H1 (cell line): ENCODE results near the gene ACYP2. TPM values are rescaled to one million over a fixed set of nuclear protein-coding genes. Genes with fewer than 3 reads are reported as not detected.

ENCODE experiments used
- CTCF ChIA-PET: fragments of 300-600 bp; sonication (Branson Sonifier 250); formaldehyde crosslinking; loops from one replicate; lab custom pipeline; 2021; ENCODE audit not compliant: partially characterized antibody; lab: Charles Lee
- POLR2A ChIA-PET: fragments of 300-600 bp; sonication (Branson Sonifier 250); formaldehyde crosslinking; loops from one replicate; lab custom pipeline; 2021; ENCODE audit warnings: inconsistent platforms; ENCODE audit not compliant: partially characterized antibody; lab: Charles Lee
- DNase-seq, 2 experiments: peaks; one replicate each; pipeline versions ENCODE4 v3.0.0 to v3.0.0-alpha.2; 2010 to 2022; ENCODE audit warnings: low spot score in 2 of 2, low read depth in 1 of 2, mixed read lengths in 1 of 2
- FAIRE-seq: peaks from 2 replicates; lab custom pipeline; 2011; peaks lifted over from hg19 to GRCh38; lab: Jason Lieb, UNC
- H2AFZ ChIP-seq: 2 replicates; pipeline ENCODE4 v1.8.1; 2012; ENCODE audit warnings: low read length, inconsistent platforms
- H2AK5ac ChIP-seq: 2 replicates; pipeline ENCODE4 v1.6.1; 2013; ENCODE audit warnings: low read depth, low read length
- H2BK120ac ChIP-seq: replicated peaks from 2 replicates; pipeline ENCODE3; 2013; ENCODE audit warnings: low read depth, low read length, inconsistent platforms
- H2BK12ac ChIP-seq: 2 replicates; pipeline ENCODE4 v1.6.1; 2013; ENCODE audit warnings: low read depth, low read length
- H2BK15ac ChIP-seq: 2 replicates; pipeline ENCODE4 v1.6.1; 2013; ENCODE audit warnings: low read length
- H2BK20ac ChIP-seq: 2 replicates; pipeline ENCODE4 v1.6.1; 2013; ENCODE audit warnings: low read length
- H2BK5ac ChIP-seq: 2 replicates; pipeline ENCODE4 v1.6.1; 2013; ENCODE audit warnings: low read depth, low read length
- H3K14ac ChIP-seq: 2 replicates; pipeline ENCODE4 v1.6.1; 2013; ENCODE audit warnings: inconsistent platforms; ENCODE audit not compliant: insufficient read length
- H3K18ac ChIP-seq: 2 replicates; pipeline ENCODE4 v1.6.1; 2013; ENCODE audit warnings: low read length; ENCODE audit errors: extremely low read depth
- H3K23ac ChIP-seq: 2 replicates; pipeline ENCODE4 v1.6.1; 2013; ENCODE audit warnings: inconsistent platforms; ENCODE audit not compliant: insufficient read length
- H3K23me2 ChIP-seq: 2 replicates; pipeline ENCODE4 v1.6.1; 2013; ENCODE audit warnings: low read depth, low read length
- H3K27ac ChIP-seq: 2 replicates; pipeline ENCODE4 v1.6.1; 2011; ENCODE audit warnings: low read depth, low read length, inconsistent platforms
- H3K27me3 ChIP-seq, 4 experiments: replicated peaks in 1 of 4; 1 replicate in 1 of 4; 2 replicates in 3 of 4; pipeline versions ENCODE4 v1.6.1 to v1.8.1; 2011 to 2013; ENCODE audit warnings: low read length in 3 of 4, mild to moderate bottlenecking in 3 of 4, inconsistent platforms in 2 of 4, mixed read lengths in 2 of 4, moderate library complexity in 1 of 4; ENCODE audit not compliant: control insufficient read depth in 3 of 4, insufficient read depth in 3 of 4; ENCODE audit errors: extremely low read depth in 1 of 4
- H3K36me3 ChIP-seq, 4 experiments: 2 replicates each; pipeline versions ENCODE4 v1.6.1 to v1.8.1; 2011 to 2013; ENCODE audit warnings: mild to moderate bottlenecking in 4 of 4, low read length in 3 of 4, moderate library complexity in 2 of 4, control low read depth in 1 of 4, inconsistent platforms in 1 of 4; ENCODE audit not compliant: insufficient read depth in 4 of 4, control insufficient read depth in 2 of 4
- H3K4ac ChIP-seq: replicated peaks from 2 replicates; pipeline ENCODE3; 2013; ENCODE audit warnings: low read length, low read depth, mixed read lengths, inconsistent platforms; ENCODE audit not compliant: insufficient read length
- H3K4me1 ChIP-seq, 4 experiments: replicated peaks in 1 of 4; 1 replicate in 1 of 4; 2 replicates in 3 of 4; pipeline versions ENCODE4 v1.6.1 to v1.8.1; 2011 to 2013; ENCODE audit warnings: low read length in 3 of 4, inconsistent platforms in 2 of 4, mixed read lengths in 1 of 4; ENCODE audit not compliant: insufficient read depth in 4 of 4, control insufficient read depth in 3 of 4
- H3K4me2 ChIP-seq, 2 experiments: 2 replicates each; pipeline versions ENCODE4 v1.6.1 to v1.8.1; 2011 to 2013; ENCODE audit warnings: low read depth in 2 of 2, low read length in 2 of 2, control low read depth in 1 of 2, inconsistent platforms in 1 of 2, mild to moderate bottlenecking in 1 of 2; ENCODE audit not compliant: insufficient read depth in 1 of 2
- H3K4me3 ChIP-seq, 4 experiments: fragments of 200-600, 300-600 bp in 1 of 4; sonication (generic), shearing (Covaris generic), sonication (Bioruptor Twin) in 1 of 4; 2 replicates each; pipeline versions ENCODE4 v1.5.1 to v1.8.1; 2011 to 2016; ENCODE audit warnings: low read length in 4 of 4, low read depth in 3 of 4, control low read depth in 2 of 4, inconsistent platforms in 2 of 4, mild to moderate bottlenecking in 2 of 4, mixed read lengths in 1 of 4, moderate library complexity in 1 of 4; ENCODE audit not compliant: insufficient read depth in 2 of 4; ENCODE audit errors: extremely low read depth in 1 of 4
- H3K56ac ChIP-seq: replicated peaks from 2 replicates; pipeline ENCODE3; 2013; ENCODE audit warnings: low read depth, mild to moderate bottlenecking, mixed read lengths, low read length, inconsistent platforms; ENCODE audit not compliant: insufficient read length
- H3K79me1 ChIP-seq: 2 replicates; pipeline ENCODE4 v1.6.1; 2013; ENCODE audit warnings: low read depth, low read length, control low read depth
- H3K79me2 ChIP-seq, 2 experiments: 2 replicates each; pipeline versions ENCODE4 v1.6.1 to v1.8.1; 2012 to 2013; ENCODE audit warnings: low read length in 2 of 2, mild to moderate bottlenecking in 2 of 2, inconsistent platforms in 1 of 2; ENCODE audit not compliant: insufficient read depth in 2 of 2, control insufficient read depth in 1 of 2
- H3K9ac ChIP-seq, 4 experiments: replicated peaks in 1 of 4; 1 replicate in 1 of 4; 2 replicates in 3 of 4; pipeline versions ENCODE4 v1.6.1 to v1.8.1; 2011 to 2013; ENCODE audit warnings: low read depth in 3 of 4, low read length in 3 of 4, control low read depth in 2 of 4, mild to moderate bottlenecking in 2 of 4, moderate library complexity in 2 of 4, inconsistent platforms in 1 of 4; ENCODE audit errors: extremely low read depth in 1 of 4
- H3K9me3 ChIP-seq, 2 experiments: 2 replicates each; pipeline versions ENCODE4 v1.6.1 to v1.8.1; 2012 to 2013; ENCODE audit warnings: mild to moderate bottlenecking in 2 of 2, moderate library complexity in 2 of 2, control low read depth in 1 of 2, inconsistent platforms in 1 of 2, low read depth in 1 of 2, low read length in 1 of 2, mixed read lengths in 1 of 2; ENCODE audit not compliant: insufficient read depth in 2 of 2
- H4K20me1 ChIP-seq, 2 experiments: replicated peaks in 1 of 2; 2 replicates each; pipeline versions ENCODE3 to v1.8.1; 2011 to 2013; ENCODE audit warnings: inconsistent platforms in 2 of 2, low read length in 2 of 2, mild to moderate bottlenecking in 1 of 2; ENCODE audit not compliant: insufficient read depth in 2 of 2, control insufficient read depth in 1 of 2
- H4K5ac ChIP-seq: 2 replicates; pipeline ENCODE4 v1.6.1; 2013; ENCODE audit warnings: low read length, low read depth, mixed read lengths, inconsistent platforms; ENCODE audit not compliant: insufficient read length
- H4K8ac ChIP-seq: 2 replicates; pipeline ENCODE4 v1.8.0; 2013; ENCODE audit warnings: mild to moderate bottlenecking, moderate library complexity, low read length, inconsistent platforms; ENCODE audit not compliant: insufficient read depth; ENCODE audit errors: extremely low read depth
- H4K91ac ChIP-seq: replicated peaks from 2 replicates; pipeline ENCODE3; 2013; ENCODE audit warnings: low read length, mixed read lengths, inconsistent platforms; ENCODE audit not compliant: insufficient read length
- EP300 ChIP-seq, 2 experiments: IDR thresholded peaks; 1 replicate in 1 of 2; 2 replicates in 1 of 2; pipeline ENCODE4 v1.6.1; 2011 to 2012; ENCODE audit warnings: low read depth in 2 of 2, low read length in 2 of 2, mild to moderate bottlenecking in 2 of 2, borderline replicate concordance in 1 of 2, inconsistent platforms in 1 of 2, moderate library complexity in 1 of 2
- HDAC2 ChIP-seq, 2 experiments: fragments of 300-600 bp in 1 of 2; sonication (generic) in 1 of 2; IDR thresholded peaks; 2 replicates each; pipeline ENCODE4 v1.6.1; 2011 to 2012; ENCODE audit warnings: low read depth in 2 of 2, low read length in 2 of 2, mild to moderate bottlenecking in 2 of 2, moderate library complexity in 2 of 2, borderline replicate concordance in 1 of 2, inconsistent platforms in 1 of 2
- KDM4A ChIP-seq: IDR thresholded peaks from one replicate; pipeline ENCODE4 v1.7.1; 2012; ENCODE audit warnings: low read depth, mild to moderate bottlenecking, moderate library complexity, low read length, inconsistent platforms; ENCODE audit not compliant: severe bottlenecking
- PHF8 ChIP-seq: fragments of 200-600 bp; sonication (generic); conservative IDR thresholded peaks from 2 replicates; pipeline ENCODE4 v1.7.1; 2012; ENCODE audit warnings: low read depth, mild to moderate bottlenecking, inconsistent platforms, low read length, moderate library complexity
- POLR2AphosphoS5 ChIP-seq: IDR thresholded peaks from 2 replicates; pipeline ENCODE4 v1.6.1; 2011; ENCODE audit warnings: low read depth, low read length
- SAP30 ChIP-seq: fragments of 300-600 bp; sonication (generic); IDR thresholded peaks from 2 replicates; pipeline ENCODE4 v1.7.1; 2012; ENCODE audit warnings: low read length, moderate library complexity, mild to moderate bottlenecking, inconsistent platforms; ENCODE audit not compliant: insufficient read depth, insufficient replicate concordance
- TEAD4 ChIP-seq: IDR thresholded peaks from 2 replicates; pipeline ENCODE4 v1.6.1; 2012; ENCODE audit warnings: low read depth, low read length, inconsistent platforms, mixed read lengths
- USF2 ChIP-seq: IDR thresholded peaks from 2 replicates; pipeline ENCODE4 v1.6.1; 2011; ENCODE audit warnings: low read length, improper control_type of control experiment
- WGBS, 2 experiments: shearing (Covaris generic) in 1 of 2; methylation state at CpG; one replicate each; pipeline versions ENCODE4 v1.1.6 to v1.1.7; 2013 to 2015; ENCODE audit warnings: low lambda C conversion rate in 2 of 2, mixed read lengths in 2 of 2, inconsistent platforms in 1 of 2, low coverage in 1 of 2, missing lambda C conversion rate in 1 of 2; ENCODE audit not compliant: insufficient replicate concordance in 2 of 2, insufficient coverage in 1 of 2, insufficient read length in 1 of 2; ENCODE audit errors: extremely low coverage in 1 of 2, missing lambda C conversion rate in 1 of 2; 5-methylcytosine and 5-hydroxymethylcytosine counted together
- polyA plus RNA-seq, 7 experiments: library from polyadenylated mRNA; depleted of rRNA in 3 of 7; stranded (reverse) in 5 of 7; unstranded in 2 of 7; fragments of >200 nt in 5 of 7; fragments of 200-250 nt in 2 of 7; gene quantifications; 1 replicate in 5 of 7; 2 replicates in 1 of 7; 4 replicates in 1 of 7; pipeline versions ENCODE4 v1.2.1 to v1.2.3, GENCODE V29; 2011 to 2013; ENCODE audit warnings: missing spikeins in 2 of 7, mixed read lengths in 2 of 7
- total RNA-seq: library from RNA; stranded (reverse); fragmentation: NEBNext Ultra II Directional; extraction: Animal tissue kit (Norgen Biotek cat#: 25700); gene quantifications from 2 replicates; pipeline ENCODE4 v1.2.1, GENCODE V29; 2021

ACYP2 gene
- total and polyA plus RNA-seq, 2 of the 8 experiments (the other 6 are each of a cell fraction or from before 2014, with no cell fraction given): 3.4 to 4.4 TPM

GRCh38 chr2:54107903-54108615, 7.4 kb upstream of the ACYP2 start:
- no peaks in the 10 kb centered on the region for H3K27me3 ChIP-seq
- no peak overlapping the region for H2BK5ac ChIP-seq
- peak overlapping the region; percentile 1; the same call in 1 of the 2 replicates for H2AFZ ChIP-seq
- no peaks in the 10 kb centered on the region for H4K20me1 ChIP-seq
- no peaks in the 10 kb centered on the region for H3K9me3 ChIP-seq
- DNase-seq (no peak), FAIRE-seq (no peak)
- H3K14ac ChIP-seq: no peak overlapping the region
- peaks cover 0 to 4% (median 1%) of the 10 kb centered on the region in 4 experiments; a peak in 1 of 7 replicates for H3K4me1 ChIP-seq
- no peak overlapping the region for H4K8ac ChIP-seq
- H3K79me2 ChIP-seq: no peaks in the 10 kb centered on the region
- H3K79me1 ChIP-seq: no peaks in the 10 kb centered on the region
- POLR2A ChIA-PET: no interaction called here
- H3K9ac ChIP-seq: no peak overlapping the region
- no peak overlapping the region for H3K56ac ChIP-seq
- H3K27ac ChIP-seq: no peak overlapping the region
- WGBS, 2 experiments: 86% methylated on average over 10 of the region's 10 CpGs; no CpG with 5 or more reads in 1 of the 2 experiments
- no peak overlapping the region for H2AK5ac ChIP-seq
- H2BK120ac ChIP-seq: no peak overlapping the region
- CTCF ChIA-PET: interaction anchor here (0.6 to 5.8 kb wide), 33 partner anchors 9 to 814 kb away, joined by 3 to 62 read pairs (median 4); no protein-coding TSS in a partner anchor
- no peak overlapping the region for H4K91ac ChIP-seq
- H2BK12ac ChIP-seq: no peak overlapping the region
- no peak overlapping the region for H3K18ac ChIP-seq
- no peaks in the 10 kb centered on the region for H3K36me3 ChIP-seq
- no peak overlapping the region for H3K23ac ChIP-seq
- H4K5ac ChIP-seq: no peak overlapping the region
- no peak overlapping the region for H2BK20ac ChIP-seq
- H3K4me2 ChIP-seq: no peak overlapping the region
- no peak overlapping the region for H3K4me3 ChIP-seq
- H2BK15ac ChIP-seq: no peak overlapping the region
- H3K4ac ChIP-seq: no peak overlapping the region
- no peaks in the 10 kb centered on the region for H3K23me2 ChIP-seq
- TF ChIP-seq PHF8 (no peak), KDM4A (no peak), EP300 (IDR thresholded peaks at IDR 0.05; ENCODE audit: borderline replicate concordance in 1 of 2, low read depth in 2 of 2, low read length in 2 of 2) (no peak), TEAD4 (no peak), SAP30 (no peak), POLR2AphosphoS5 (no peak), USF2 (no peak), HDAC2 (IDR thresholded peaks at IDR 0.05; ENCODE audit: borderline replicate concordance in 1 of 2, low read depth in 2 of 2, low read length in 2 of 2) (no peak)
